Measurements from ENCODE around the gene AGBL5. TPM values are rescaled to one million over a fixed set of nuclear protein-coding genes. Genes with fewer than 3 reads are reported as not detected.
A peak's percentile ranks its signal among the peaks of the same experiment; 100 is the strongest.

The AGBL5 gene
- total RNA-seq, 1 donor, result 17.5 TPM

GRCh38 chr2:27039871-27040270, 11.6 kb upstream of the AGBL5 start:
- no peak for DNase-seq (ENCODE audit: low read depth)
- H3K4me3 ChIP-seq (ENCODE audit: low read depth, low read length), result no peak overlapping the region
- TF ChIP-seq CTCF (IDR thresholded peaks at IDR 0.05; ENCODE audit: insufficient read depth, low read length), result no peak

- no peak overlapping the region for H3K4me3 ChIP-seq (ENCODE audit: low read depth, low read length)
- TF ChIP-seq CTCF (IDR thresholded peaks at IDR 0.05; ENCODE audit: insufficient read depth, low read length), result no peak
- no peak for DNase-seq (ENCODE audit: low read depth)
These were observed 11.2 kb upstream of the AGBL5 start for GRCh38 chr2:27040282-27040681.

- DNase-seq (ENCODE audit: low read depth), result no peak
- no peak overlapping the region for H3K4me3 ChIP-seq (ENCODE audit: low read depth, low read length)
- no peak for TF ChIP-seq CTCF (IDR thresholded peaks at IDR 0.05; ENCODE audit: insufficient read depth, low read length)
These were observed 9.7 kb upstream of the AGBL5 start for GRCh38 chr2:27041752-27042151.

- DNase-seq (ENCODE audit: low read depth), result no peak
- H3K4me3 ChIP-seq (ENCODE audit: low read depth, low read length), result no peak overlapping the region
- no peak for TF ChIP-seq CTCF (IDR thresholded peaks at IDR 0.05; ENCODE audit: insufficient read depth, low read length)
These were observed 9.3 kb upstream of the AGBL5 start for GRCh38 chr2:27042159-27042661.

- H3K4me3 ChIP-seq (ENCODE audit: low read depth, low read length), result no peak overlapping the region
- TF ChIP-seq CTCF (IDR thresholded peaks at IDR 0.05; ENCODE audit: insufficient read depth, low read length), result no peak
- DNase-seq (ENCODE audit: low read depth), result peak; percentile 24
These were observed 8.4 kb upstream of the AGBL5 start for GRCh38 chr2:27042985-27043634.

GRCh38 chr2:27049422-27050280, 1.8 kb upstream of the AGBL5 start:
- no peak for DNase-seq (ENCODE audit: low read depth)
- TF ChIP-seq CTCF (IDR thresholded peaks at IDR 0.05; ENCODE audit: insufficient read depth, low read length), result no peak
- H3K4me3 ChIP-seq (ENCODE audit: low read depth, low read length), result peak overlapping the region; percentile 86

Measured in fibroblast of the aortic adventitia (primary cell).